ENCODE data around the gene DHCR7.

DHCR7 gene

GRCh38 chr11:71448257-71449171, at the start of gene DHCR7:
TSS of gene DHCR7 (minus strand) at chr11:71448393. CDS start at chr11:71444952, 3,441 bp downstream.
- H3K4me3 ChIP-seq (ENCODE audit: low read length), result peak within 1 kb of the TSS; percentile 77
- TF ChIP-seq ZNF274 (IDR thresholded peaks at IDR 0.05; ENCODE audit: low read depth, low read length), result no peak

GRCh38 chr11:71496421-71496820, 48.2 kb upstream of the DHCR7 start:
- TF ChIP-seq ZNF274 (IDR thresholded peaks at IDR 0.05; ENCODE audit: low read depth, low read length), result no peak

GRCh38 chr11:71495286-71496230, 47.4 kb upstream of the DHCR7 start:
- H3K4me3 ChIP-seq (ENCODE audit: low read length), result no peak overlapping the region

More at GRCh38 chr11:71496421-71496820, 48.2 kb upstream of the DHCR7 start:
- H3K4me3 ChIP-seq (ENCODE audit: low read length), result no peak overlapping the region

GRCh38 chr11:71491940-71492339, 43.7 kb upstream of the DHCR7 start:
- H3K4me3 ChIP-seq (ENCODE audit: low read length), result no peak overlapping the region
- TF ChIP-seq ZNF274 (IDR thresholded peaks at IDR 0.05; ENCODE audit: low read depth, low read length), result no peak

More at GRCh38 chr11:71495286-71496230, 47.4 kb upstream of the DHCR7 start:
- TF ChIP-seq ZNF274 (IDR thresholded peaks at IDR 0.05; ENCODE audit: low read depth, low read length), result no peak

GRCh38 chr11:71491531-71491930, 43.3 kb upstream of the DHCR7 start:
- no peak for TF ChIP-seq ZNF274 (IDR thresholded peaks at IDR 0.05; ENCODE audit: low read depth, low read length)
- no peak overlapping the region for H3K4me3 ChIP-seq (ENCODE audit: low read length)

- H3K4me3 ChIP-seq (ENCODE audit: low read length), result no peak overlapping the region
Observed at GRCh38 chr11:71490731-71491390, 42.7 kb upstream of the DHCR7 start.

GRCh38 chr11:71490044-71490730, 42.0 kb upstream of the DHCR7 start:
- no peak for TF ChIP-seq ZNF274 (IDR thresholded peaks at IDR 0.05; ENCODE audit: low read depth, low read length)
- no peak overlapping the region for H3K4me3 ChIP-seq (ENCODE audit: low read length)

More at GRCh38 chr11:71490731-71491390, 42.7 kb upstream of the DHCR7 start:
- no peak for TF ChIP-seq ZNF274 (IDR thresholded peaks at IDR 0.05; ENCODE audit: low read depth, low read length)

GRCh38 chr11:71489311-71490043, 41.3 kb upstream of the DHCR7 start:
- H3K4me3 ChIP-seq (ENCODE audit: low read length), result no peak overlapping the region
- TF ChIP-seq ZNF274 (IDR thresholded peaks at IDR 0.05; ENCODE audit: low read depth, low read length), result no peak

GRCh38 chr11:71488681-71489270, 40.6 kb upstream of the DHCR7 start:
- no peak overlapping the region for H3K4me3 ChIP-seq (ENCODE audit: low read length)
- TF ChIP-seq ZNF274 (IDR thresholded peaks at IDR 0.05; ENCODE audit: low read depth, low read length), result no peak

GRCh38 chr11:71486320-71486719, 38.1 kb upstream of the DHCR7 start:
- TF ChIP-seq ZNF274 (IDR thresholded peaks at IDR 0.05; ENCODE audit: low read depth, low read length), result no peak
- no peak overlapping the region for H3K4me3 ChIP-seq (ENCODE audit: low read length)

GRCh38 chr11:71485466-71485865, 37.3 kb upstream of the DHCR7 start:
- no peak for TF ChIP-seq ZNF274 (IDR thresholded peaks at IDR 0.05; ENCODE audit: low read depth, low read length)

GRCh38 chr11:71485063-71485399, 36.8 kb upstream of the DHCR7 start:
- no peak for TF ChIP-seq ZNF274 (IDR thresholded peaks at IDR 0.05; ENCODE audit: low read depth, low read length)
- no peak overlapping the region for H3K4me3 ChIP-seq (ENCODE audit: low read length)

More at GRCh38 chr11:71485466-71485865, 37.3 kb upstream of the DHCR7 start:
- H3K4me3 ChIP-seq (ENCODE audit: low read length), result no peak overlapping the region
